ENCODE results near the gene SERPINA5.

The SERPINA5 gene

DNA sequence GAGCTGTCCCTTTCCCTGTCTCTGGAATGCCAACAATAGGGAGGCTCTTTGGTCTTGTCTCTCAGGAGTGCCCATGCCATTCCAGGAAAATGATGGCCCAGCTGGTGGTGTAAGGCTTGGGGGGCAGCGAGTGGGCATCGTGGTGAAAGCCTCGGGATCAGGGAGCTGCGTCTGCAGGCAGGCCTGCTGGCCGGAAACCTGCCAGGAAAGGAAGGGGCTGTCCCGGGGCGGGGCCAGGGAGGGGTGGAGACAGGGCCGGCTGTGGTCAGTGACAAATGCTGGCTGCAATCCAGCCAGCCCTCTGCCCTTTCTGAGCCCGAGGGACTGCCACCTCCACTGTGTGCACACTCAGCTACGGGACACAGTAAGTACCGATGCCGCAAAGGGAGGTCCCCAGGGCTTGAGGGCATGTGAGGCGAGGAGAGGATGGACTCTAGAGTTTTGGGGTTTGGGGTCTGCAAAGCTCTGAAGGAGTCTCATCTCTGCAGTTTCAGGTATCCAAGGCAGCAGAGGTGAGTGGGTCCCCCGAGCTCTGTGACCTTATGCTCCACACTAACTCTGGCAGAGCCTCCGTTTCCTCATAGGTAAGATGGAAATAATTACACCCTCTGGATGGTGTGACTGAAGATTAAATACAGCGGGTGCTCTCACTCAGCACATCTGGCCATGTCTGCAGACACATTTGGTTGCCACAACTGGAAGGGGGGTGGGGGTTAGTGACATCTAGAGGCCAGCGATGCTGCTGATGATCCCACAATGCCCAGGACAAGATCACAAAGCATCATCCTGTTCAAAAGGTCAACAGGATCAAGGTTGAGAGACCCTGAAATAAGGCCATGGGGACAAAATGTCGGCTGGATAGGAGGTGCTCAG is at the start of gene SERPINA5:
Gene SERPINA5, plus strand, starts transcription at position 300 of the 873 bp plus-strand sequence. CDS start 5,937 bp downstream, outside the sequence.
- DNase-seq = no peak

- DNase-seq = no peak
Measured at GRCh38 chr14:94532447-94532846, 48.8 kb upstream of the SERPINA5 start.

DNA sequence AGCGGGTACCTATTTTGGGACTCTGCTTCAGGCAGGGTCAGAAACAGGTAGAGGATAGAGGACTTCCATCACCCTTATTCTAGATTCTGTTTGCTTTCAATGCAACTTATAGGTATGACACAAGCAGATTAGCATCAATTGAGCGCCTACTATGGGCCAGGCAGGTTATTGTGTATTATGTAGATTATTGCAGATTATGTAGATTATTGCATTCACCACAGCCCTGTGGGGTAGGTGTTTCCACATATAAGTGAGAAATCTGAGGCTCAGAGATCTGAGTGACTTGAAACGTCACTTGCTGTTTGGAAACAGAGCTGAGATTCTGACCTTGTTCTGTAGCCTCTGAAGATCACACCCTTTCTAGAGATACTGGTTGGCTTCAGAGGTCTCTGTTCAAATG is 45.7 kb upstream of the SERPINA5 start:
- no peak for DNase-seq

DNA sequence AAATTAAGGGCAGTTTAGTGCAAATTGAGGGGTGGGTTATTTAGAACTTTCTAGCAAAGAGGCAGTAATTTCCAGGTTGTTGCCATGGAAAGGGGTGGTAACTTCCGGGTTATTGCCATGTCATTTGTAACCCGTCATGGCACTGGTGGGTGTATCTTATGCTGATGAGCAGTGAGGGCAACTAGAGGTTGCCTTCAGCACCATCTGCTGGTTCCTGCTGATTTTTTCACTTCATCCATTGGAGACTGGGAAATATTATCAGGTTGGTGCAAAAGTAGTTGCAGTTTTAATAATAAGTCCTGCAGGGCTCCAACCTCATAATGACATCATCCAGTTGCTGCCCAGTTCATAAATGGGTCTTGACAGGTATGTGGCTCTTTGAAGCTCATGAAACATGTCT is 44.4 kb upstream of the SERPINA5 start:
- DNase-seq = no peak

- no peak for DNase-seq
Measured at GRCh38 chr14:94538070-94538740, 43.0 kb upstream of the SERPINA5 start.

DNA sequence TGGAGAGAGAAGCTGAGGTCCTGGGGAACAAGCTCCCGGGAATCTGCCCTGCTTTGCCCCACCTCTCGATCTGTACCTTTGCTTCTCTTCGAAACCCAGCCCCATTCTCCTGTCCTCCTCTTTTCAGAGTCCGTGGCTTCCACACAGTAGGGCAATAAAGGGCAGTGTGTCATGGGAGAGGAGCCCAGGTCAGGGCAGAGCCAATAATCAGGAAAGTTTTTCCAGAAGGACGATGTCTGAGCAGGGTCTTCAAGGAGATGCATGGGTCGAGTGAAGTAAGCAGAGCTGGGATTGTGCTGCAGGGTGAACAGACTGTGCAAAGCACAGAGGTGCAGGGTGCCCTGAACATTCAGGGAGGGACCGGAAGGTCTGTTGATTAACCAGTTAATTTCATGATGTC is 42.0 kb upstream of the SERPINA5 start:
- DNase-seq = no peak

DNA sequence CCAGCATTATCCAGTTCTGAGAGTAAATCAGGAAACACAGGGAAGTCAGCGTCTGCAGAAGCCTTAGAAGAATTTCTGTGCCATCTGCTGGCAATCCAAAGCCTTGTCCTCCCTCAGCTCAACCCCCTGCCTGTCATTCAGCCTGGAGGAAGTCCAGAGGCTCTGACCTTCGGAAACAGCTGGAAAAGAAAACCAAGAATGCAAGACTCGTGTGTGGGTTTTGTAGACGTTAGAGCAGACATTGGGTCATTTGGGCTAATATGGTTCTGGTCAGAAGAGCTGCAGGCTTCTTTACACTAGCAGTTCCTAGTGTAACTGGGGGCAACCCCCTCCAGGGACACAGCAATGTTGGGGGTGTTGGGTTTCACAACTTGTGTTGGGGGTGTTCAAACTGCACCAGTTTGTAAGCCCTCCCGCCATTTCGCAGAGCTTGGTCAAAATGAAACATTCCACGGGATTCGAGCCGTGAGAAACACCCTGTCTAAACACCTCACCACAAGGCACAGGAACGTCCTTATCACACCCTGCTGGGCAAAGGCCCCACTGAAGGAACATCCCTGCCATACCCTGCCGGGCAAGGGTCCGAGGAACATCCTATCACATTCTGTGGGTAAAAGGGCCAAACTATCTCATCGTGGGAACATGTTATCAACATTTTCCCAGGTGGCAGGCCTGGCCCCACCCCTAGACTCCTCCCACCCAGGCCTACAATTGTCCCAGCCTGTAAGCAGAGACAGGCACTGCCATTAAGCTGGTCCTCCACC is 41.0 kb upstream of the SERPINA5 start:
- DNase-seq = no peak

- no peak for DNase-seq
Measured at GRCh38 chr14:94541234-94541975, 39.8 kb upstream of the SERPINA5 start.

DNA sequence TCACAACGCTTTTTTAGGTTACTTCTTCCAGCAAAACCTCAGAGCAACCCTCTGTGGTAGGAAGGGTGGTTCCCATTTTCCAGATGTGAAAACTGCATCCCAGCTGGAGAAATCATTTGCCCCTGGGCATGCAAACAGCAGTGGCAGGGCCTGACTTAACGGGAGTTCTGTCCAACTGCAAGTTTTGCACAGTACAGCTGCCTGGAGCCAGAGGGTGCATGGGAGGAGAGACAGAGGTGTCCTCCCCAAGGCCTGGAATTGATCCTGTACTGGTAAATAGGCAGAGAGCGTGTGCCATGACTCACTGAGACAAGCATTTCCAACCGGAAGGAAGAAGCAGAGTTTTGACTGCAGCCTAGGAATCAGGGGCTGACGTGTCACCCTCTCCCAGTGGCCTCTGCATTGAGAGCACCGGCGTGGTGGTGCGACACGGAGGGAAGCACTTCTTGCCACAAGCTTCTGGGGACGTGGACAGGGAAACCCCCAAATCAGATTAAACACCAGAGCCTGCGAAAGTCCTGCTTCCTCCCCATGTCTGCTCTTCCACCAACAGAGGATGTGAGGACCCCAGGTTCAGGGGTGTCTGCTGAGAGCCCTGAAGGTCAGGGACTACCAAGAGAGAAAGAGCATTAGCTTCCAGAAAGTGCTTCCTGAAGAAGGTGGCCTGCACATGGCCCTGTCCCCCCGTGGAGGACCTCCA is 39.0 kb upstream of the SERPINA5 start:
- no peak for DNase-seq

GRCh38 chr14:94542811-94543440 is 38.3 kb upstream of the SERPINA5 start:
- no peak for DNase-seq

DNA sequence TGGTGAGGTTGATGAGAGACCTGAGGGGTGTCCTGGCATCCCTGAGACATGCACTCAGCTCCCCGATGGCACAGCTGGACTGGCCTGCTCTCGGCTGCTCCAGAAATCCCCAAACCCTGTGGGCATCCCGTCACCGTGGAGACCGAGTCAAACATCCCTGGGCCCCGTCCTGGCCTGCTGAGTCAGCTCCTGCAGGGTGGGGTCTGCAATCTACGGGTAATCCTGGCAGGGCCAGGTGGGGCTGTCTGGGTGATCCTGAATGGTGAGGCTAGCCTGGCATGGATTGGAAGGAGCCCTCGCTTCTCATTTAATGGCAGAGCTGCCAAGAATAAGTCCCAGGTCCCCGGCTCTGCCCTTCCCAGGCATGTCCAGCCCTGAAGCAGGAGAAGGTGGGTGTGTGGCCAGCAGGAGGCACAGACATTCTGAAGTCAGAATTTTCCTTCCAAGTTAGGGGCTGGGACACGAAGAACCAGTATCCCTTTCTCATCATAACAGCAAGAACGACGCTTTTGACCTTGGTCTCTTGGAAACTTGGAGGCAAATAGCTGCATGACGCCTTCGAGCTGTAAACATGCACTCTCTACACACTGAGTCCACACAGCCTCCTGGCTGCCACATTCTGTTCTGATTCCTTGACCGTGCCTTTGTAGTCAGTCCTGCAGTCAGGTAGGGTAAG is 37.6 kb upstream of the SERPINA5 start:
- DNase-seq = no peak

- DNase-seq = no peak
Measured at GRCh38 chr14:94544726-94545125, 36.5 kb upstream of the SERPINA5 start.

- DNase-seq = no peak
Measured at GRCh38 chr14:94545131-94545841, 35.9 kb upstream of the SERPINA5 start.

GRCh38 chr14:94547151-94547680 is 34.0 kb upstream of the SERPINA5 start:
- DNase-seq = no peak

DNA sequence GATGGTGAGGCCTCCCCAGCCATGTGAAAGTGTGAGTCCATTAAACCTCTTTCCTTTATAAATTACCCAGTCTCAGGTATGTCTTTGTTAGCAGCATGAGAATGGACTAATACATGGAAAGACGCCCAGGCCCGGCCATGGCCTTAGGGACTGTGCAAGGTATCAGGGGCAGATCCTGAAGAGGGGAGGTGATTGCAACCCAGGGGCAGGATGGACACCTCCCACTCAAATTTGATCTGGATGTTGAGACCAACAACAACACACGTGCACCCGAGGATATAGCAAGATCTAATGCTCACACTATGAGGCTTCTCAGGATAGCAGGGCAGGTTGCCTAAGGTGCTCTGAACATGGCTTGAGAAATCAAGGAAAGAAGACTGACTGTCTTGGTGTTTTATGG is 33.5 kb upstream of the SERPINA5 start:
- DNase-seq = no peak

GRCh38 chr14:94548131-94548998 is 32.9 kb upstream of the SERPINA5 start:
- DNase-seq = no peak

DNA sequence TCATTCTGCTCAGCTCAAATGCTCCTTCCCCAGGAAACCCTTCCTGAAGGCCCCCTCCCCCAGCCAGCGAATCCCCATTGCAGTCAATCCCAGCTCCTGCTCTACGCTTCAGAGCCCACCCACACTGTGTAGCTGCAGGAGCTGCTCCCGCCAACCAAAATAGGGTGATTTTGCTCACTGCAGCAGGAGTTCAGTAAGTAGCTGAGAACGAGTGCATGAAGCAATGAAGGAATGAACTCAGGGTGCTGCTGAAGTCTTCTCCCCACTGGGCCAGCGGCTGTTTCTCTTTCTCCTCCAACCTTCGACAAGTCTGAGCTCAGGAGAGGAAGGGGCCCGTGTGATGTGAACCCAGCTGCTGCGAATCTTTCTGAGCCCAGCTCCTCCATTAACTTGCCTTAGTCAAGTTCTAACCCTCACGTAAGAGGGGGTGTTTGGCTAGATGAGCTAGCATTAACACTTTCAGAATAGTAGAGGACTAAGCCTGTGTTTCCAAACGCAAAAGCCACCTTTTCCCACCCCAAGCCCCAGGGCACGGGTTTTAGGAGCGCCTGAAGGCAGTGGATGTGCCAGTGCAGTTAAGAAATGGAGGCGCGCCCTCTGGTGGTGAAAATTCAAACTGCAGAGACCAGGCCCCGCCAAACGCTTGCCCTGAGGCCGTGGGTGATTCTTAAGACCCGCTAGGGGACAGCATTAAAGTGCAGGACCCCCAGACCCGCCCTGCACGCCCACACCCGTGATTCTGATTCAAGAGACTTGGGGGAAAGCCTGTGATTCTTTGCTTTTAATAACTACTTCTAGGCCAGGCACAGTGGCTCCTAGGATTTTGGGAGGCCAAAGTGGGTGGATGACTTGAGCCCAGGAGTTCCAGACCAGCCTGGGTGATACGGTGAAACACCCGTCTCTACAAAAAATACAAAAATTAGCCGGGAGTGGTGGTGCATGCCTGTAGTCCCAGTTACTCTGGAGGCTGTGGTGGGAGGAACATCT is 31.9 kb upstream of the SERPINA5 start:
- DNase-seq = peak; percentile 24

DNA sequence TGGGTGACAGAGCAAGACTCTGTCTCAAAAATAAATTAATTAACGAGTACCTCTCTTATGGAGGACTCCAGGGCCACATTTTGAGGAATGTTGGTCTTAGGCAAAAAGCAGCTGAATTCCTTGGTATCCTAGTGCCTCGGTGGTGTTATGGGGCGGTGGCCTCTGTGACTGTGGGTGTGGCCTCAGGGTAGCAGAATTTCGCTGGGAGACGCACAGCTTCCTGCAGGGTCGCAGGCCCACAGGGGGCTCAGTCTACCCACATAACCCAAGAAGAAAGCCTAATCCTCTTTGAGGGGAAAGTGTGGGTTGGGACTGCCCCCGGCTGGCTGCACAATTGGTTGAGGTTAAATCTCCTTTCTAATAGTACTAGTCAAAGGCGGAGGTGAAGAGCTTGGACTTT is 31.2 kb upstream of the SERPINA5 start:
- DNase-seq = no peak

Data from NCI-H748 treated with DMSO at 0.1 percent for 48 hours (cell line).